Measurements from ENCODE around the gene MTERF1.
"Not testable (repeated sequence)": the region's sequence is repeated elsewhere in the genome, so short reads cannot be mapped to it uniquely, and the experiment has no call there.

MTERF1 gene, protein sequence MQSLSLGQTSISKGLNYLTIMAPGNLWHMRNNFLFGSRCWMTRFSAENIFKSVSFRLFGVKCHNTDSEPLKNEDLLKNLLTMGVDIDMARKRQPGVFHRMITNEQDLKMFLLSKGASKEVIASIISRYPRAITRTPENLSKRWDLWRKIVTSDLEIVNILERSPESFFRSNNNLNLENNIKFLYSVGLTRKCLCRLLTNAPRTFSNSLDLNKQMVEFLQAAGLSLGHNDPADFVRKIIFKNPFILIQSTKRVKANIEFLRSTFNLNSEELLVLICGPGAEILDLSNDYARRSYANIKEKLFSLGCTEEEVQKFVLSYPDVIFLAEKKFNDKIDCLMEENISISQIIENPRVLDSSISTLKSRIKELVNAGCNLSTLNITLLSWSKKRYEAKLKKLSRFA

GRCh38 chr7:91880413-91881241 lies at the start of gene MTERF1:
MTERF1 (minus strand) TSS chr7:91880702; CDS start chr7:91880083, 619 bp downstream.
- peak; percentile 54 for DNase-seq (ENCODE audit: low read depth)

GRCh38 chr7:91929463-91929862 lies 49.0 kb upstream of the MTERF1 start:
- no peak for DNase-seq (ENCODE audit: low read depth)

- DNase-seq (ENCODE audit: low read depth): no peak
Observed at GRCh38 chr7:91927912-91928311, 47.4 kb upstream of the MTERF1 start.

- DNase-seq (ENCODE audit: low read depth): no peak
Observed at GRCh38 chr7:91922857-91923256, 42.4 kb upstream of the MTERF1 start.

DNA sequence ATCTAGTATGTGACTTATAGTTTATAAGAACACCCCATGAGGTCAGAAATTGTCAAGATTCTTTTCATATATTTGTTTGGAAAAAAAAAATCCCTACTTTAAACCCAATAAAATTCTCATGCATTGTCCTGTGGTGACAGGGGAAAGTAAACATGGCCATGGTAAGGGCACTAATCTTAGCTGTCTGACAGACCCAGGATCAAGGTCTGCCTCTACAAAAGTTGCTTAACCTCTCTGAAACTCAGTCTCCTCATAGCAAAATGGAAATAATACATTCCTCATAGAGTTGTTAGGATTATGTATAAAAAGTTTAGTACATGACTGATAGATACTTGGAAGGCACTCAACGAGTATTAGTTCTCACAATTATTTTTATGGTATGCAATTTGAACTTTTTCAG lies 37.9 kb upstream of the MTERF1 start:
- no peak for DNase-seq (ENCODE audit: low read depth)

- DNase-seq (ENCODE audit: low read depth): no peak
Observed at GRCh38 chr7:91916051-91916440, 35.5 kb upstream of the MTERF1 start.

GRCh38 chr7:91915401-91916050 lies 35.0 kb upstream of the MTERF1 start:
- no peak for DNase-seq (ENCODE audit: low read depth)

DNA sequence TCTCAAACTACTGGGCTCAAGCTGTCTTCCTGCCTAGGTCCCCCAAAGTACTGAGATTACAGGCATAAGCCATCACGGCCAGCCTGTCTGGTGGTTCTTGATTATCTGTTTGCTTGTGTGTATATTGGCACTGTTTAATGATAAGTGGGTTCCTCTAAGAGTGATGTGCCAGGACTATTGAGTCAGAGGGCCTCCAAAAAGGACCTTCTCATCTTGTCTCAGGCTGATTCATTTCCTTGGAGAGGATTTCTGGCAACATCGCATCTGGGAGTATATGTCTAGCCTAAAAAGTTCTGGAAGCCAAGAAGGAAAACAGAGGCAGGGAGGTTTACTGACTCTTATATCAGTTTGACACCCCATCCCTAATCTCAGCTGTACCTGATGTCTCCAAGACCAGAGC lies 33.1 kb upstream of the MTERF1 start:
- DNase-seq (ENCODE audit: low read depth): peak; percentile 26

GRCh38 chr7:91912494-91912893 lies 32.0 kb upstream of the MTERF1 start:
- DNase-seq (ENCODE audit: low read depth): no peak

- no peak for DNase-seq (ENCODE audit: low read depth)
Observed at GRCh38 chr7:91911121-91911520, 30.6 kb upstream of the MTERF1 start.

DNA sequence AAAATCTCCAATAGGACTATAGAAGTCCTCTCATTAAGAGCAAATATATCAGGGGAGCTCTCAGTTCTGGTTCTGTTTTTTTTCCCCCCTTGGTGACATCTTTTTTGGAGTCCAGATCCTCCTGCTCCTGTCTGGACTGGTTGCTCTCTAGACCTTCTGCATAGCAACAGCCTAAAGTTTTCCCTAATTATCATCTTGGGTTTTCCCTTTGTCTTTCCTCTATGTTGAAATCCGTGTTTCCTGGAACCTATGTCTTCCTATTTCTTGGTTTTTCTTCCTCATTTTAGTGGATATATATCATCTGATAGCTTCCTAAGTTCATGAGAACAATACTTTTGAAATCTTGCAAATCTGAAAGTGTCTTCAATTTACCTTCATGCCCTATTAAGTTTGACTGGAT lies 29.7 kb upstream of the MTERF1 start:
- DNase-seq (ENCODE audit: low read depth): no peak

- DNase-seq (ENCODE audit: low read depth): no peak
Observed at GRCh38 chr7:91899563-91899962, 19.1 kb upstream of the MTERF1 start.

GRCh38 chr7:91898240-91898992 lies 17.9 kb upstream of the MTERF1 start:
- no peak for DNase-seq (ENCODE audit: low read depth)

DNA sequence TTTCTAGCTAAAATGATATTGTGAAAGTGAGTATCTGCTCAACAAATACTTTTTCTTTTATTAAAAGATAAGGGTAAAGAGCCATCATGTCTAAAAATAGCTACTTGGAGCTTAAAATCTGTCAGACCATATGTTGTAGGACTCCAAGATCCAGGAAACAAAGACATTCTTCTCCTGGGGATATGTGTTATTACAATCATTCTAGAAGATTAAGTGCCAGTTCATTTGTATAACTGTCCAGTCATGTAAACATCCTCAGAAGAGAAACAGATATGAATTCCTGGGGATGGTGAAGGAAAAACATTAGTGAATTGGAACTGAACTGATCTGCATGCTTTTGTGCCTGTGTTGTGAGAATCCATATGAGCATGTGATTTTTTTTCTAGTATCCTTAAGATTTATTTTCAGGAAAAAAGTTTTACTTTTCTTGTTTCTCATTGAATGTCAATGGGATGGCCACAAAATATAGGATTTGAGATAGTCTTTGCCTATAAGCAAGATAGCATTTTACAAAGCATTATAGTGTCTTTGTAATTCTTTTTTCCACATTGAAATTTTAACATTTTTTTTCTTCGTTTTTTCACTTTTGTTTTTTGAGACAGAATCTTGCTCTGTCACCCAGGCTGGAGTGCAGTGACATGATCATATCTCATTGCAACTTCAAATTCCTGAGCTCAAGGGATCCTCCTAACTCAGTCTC lies 14.4 kb upstream of the MTERF1 start:
- no peak for DNase-seq (ENCODE audit: low read depth)

- DNase-seq (ENCODE audit: low read depth): not testable (repeated sequence)
Observed at GRCh38 chr7:91893699-91894098, 13.2 kb upstream of the MTERF1 start.

DNA sequence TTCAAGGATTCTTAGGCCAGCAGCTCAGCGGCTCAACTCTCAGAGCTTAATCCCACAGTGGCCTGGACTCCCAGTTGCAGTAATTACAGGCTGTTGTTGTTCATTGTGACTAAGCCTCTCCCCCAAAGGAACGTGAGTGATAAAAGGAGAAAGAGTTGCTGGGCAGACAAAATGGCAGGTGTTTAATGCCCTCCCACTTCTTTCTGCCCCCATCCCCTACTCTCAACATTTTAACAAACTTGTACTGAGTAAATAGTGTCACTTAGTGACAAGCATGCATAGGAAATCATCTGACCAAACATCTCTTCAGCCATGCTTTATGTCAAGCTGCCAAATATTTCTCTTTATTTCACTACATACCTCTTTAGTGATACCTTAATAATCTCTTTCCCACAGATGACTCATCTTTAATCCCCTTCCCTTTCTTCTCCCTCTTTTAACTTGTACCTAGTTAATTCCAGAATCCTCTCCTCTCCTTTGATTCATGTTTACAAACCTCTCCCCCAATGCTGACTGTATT lies 12.4 kb upstream of the MTERF1 start:
- DNase-seq (ENCODE audit: low read depth): no peak

DNA sequence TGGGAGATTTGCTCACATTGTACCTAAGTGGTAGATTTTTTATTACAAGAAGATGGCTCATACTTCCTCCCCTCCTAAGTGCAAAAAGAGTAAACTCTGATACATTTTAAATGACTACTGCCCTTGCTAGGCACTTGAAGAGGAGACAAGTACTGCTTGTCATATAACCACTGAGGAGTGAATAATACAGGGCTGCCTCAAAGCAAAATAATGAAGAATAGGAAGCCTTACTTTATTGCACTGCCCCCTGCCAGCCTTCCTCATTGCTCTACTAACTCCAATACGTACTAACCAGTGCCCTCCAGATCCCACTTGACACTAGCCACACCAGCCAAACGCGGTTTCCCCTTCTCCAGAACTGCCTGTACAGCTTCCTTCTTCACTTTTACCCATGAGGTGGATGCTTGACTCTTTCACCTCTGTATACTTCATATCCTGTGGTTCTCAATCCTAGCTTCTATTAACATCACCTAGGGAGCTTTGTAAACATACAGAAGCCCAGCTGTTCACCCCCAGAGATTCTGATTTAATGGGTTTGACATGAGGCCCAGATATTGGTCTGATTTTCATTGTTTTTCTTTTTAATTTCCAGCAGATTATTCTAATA lies 11.7 kb upstream of the MTERF1 start:
- no peak for DNase-seq (ENCODE audit: low read depth)

DNA sequence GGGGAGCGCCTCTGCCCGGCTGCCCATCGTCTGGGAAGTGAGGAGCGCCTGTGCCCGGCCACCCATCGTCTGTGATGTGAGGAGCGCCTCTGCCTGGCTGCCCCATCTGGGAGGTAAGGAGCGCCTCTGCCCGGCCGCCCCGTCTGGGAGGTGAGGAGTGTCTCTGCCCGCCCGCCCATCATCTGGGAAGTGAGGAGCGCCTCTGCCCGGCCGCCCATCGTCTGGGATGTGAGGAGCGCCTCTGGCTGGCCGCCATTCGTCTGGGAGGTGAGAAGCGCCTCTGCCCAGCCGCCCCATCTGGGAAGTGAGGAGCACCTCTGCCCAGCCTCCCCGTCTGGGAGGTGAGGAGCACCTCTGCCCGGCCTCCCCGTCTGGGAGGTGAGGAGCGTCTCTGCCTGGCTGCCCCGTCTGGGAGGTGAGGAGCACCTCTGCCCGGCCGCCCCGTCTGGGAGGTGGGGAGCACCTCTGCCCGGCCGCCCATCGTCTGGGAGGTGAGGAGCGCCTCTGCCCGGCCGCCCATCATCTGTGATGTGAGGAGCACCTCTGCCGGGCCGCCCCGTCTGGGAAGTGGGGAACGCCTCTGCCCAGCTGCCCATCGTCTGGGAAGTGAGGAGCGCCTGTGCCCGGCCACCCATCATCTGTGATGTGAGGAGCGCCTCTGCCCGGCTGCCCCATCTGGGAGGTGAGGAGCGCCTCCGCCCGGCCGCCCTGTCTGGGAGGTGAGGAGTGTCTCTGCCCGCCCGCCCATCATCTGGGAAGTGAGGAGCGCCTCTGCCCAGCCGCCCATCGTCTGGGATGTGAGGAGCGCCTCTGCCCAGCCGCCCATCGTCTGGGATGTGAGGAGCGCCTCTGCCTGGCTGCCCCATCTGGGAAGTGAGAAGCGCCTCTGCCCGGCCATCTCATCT lies 8.0 kb upstream of the MTERF1 start:
- not testable (repeated sequence) for DNase-seq (ENCODE audit: low read depth)

All from HS-27A (cell line).